HCT116 (cell line): ENCODE measurements around the gene SHISA3. TPM values are rescaled to one million over a fixed set of nuclear protein-coding genes. Genes with fewer than 3 reads are reported as not detected.

Experiments used
- ATAC-seq: fragments of 200-7000 bp; cut with Tn5 transposase; 2 replicates; pipeline ENCODE4 v1.9.1; 2020; ENCODE audit warnings: mild to moderate bottlenecking, moderate library complexity
- BruUV-seq: library from RNA; stranded (reverse); fragments of 400-500 nt; replicated peaks from 2 replicates; lab custom pipeline; 2021; lab: Mats Ljungman, UMichigan
- CTCF ChIA-PET: fragments of 300-600 bp; sonication (Branson Sonifier 250); formaldehyde crosslinking; loops from one replicate; lab custom pipeline; 2021; ENCODE audit warnings: antibody characterized with exemption; lab: Charles Lee
- POLR2A ChIA-PET: fragments of 300-600, 350-600 bp; sonication (Branson Sonifier 250); formaldehyde crosslinking; loops from one replicate; lab custom pipeline; 2021; ENCODE audit warnings: antibody characterized with exemption; lab: Charles Lee
- RAD21 ChIA-PET, 2 experiments: fragments of 300-600 bp; sonication (Branson Sonifier 250); formaldehyde crosslinking; loops; one replicate each; lab custom pipeline; 2023; ENCODE audit warnings: low total read pairs in 2 of 2; ENCODE audit not compliant: uncharacterized antibody in 2 of 2, unreplicated experiment in 2 of 2, low non-redundant PET in 1 of 2; lab: Charles Lee
- DNase-seq: peaks from one replicate; pipeline ENCODE4 v3.0.0-alpha.2; 2010; ENCODE audit warnings: low read depth, low spot score
- H2AFZ ChIP-seq: fragments of 200-600 bp; shearing (Covaris generic), sonication (generic); 2 replicates; pipeline ENCODE4 v1.6.1; 2017; ENCODE audit warnings: low read depth, mixed run types, mixed read lengths, antibody characterized with exemption, low read length; ENCODE audit not compliant: poor library complexity, severe bottlenecking
- H3K27ac ChIP-seq: 2 replicates; pipeline ENCODE4 v1.5.1; 2012; ENCODE audit warnings: low read depth, low read length
- H3K27me3 ChIP-seq: fragments of 200-600 bp; sonication (generic); 2 replicates; pipeline ENCODE4 v1.6.1; 2016; ENCODE audit warnings: mixed run types, low read length, mixed read lengths; ENCODE audit not compliant: insufficient read depth
- H3K36me3 ChIP-seq, 2 experiments: fragments of 200-500 bp in 1 of 2; fragments of 200-600 bp in 1 of 2; sonication (Bioruptor generic) in 1 of 2; sonication (generic) in 1 of 2; 2 replicates each; pipeline versions ENCODE4 v1.5.1 to v1.6.1; 2014 to 2016; ENCODE audit warnings: low read length in 2 of 2, inconsistent platforms in 1 of 2, mixed read lengths in 1 of 2, mixed run types in 1 of 2; ENCODE audit not compliant: insufficient read depth in 2 of 2, control insufficient read depth in 1 of 2
- H3K4me1 ChIP-seq, 2 experiments: fragments of 200-600 bp in 1 of 2; sonication (generic) in 1 of 2; 2 replicates each; pipeline versions ENCODE4 v1.5.1 to v1.6.1; 2012 to 2017; ENCODE audit warnings: low read length in 2 of 2, inconsistent platforms in 1 of 2, mild to moderate bottlenecking in 1 of 2, mixed read lengths in 1 of 2, mixed run types in 1 of 2, moderate library complexity in 1 of 2; ENCODE audit not compliant: insufficient read depth in 2 of 2, control insufficient read depth in 1 of 2
- H3K4me2 ChIP-seq: fragments of 200-600 bp; sonication (generic); 2 replicates; pipeline ENCODE4 v1.6.1; 2017; ENCODE audit warnings: mixed run types, low read length, mixed read lengths
- H3K4me3 ChIP-seq, 2 experiments: fragments of 200-600 bp in 1 of 2; sonication (generic) in 1 of 2; replicated peaks in 1 of 2; 2 replicates each; pipeline ENCODE4 v1.5.1; 2011 to 2016; ENCODE audit warnings: low read length in 2 of 2, control low read depth in 1 of 2, low read depth in 1 of 2, mild to moderate bottlenecking in 1 of 2, mixed read lengths in 1 of 2, mixed run types in 1 of 2
- H3K79me2 ChIP-seq: fragments of 200-600 bp; sonication (generic); 2 replicates; pipeline ENCODE4 v1.6.1; 2017; ENCODE audit warnings: mild to moderate bottlenecking, mixed run types, low read length, moderate library complexity, mixed read lengths; ENCODE audit not compliant: insufficient read depth
- H3K9ac ChIP-seq: fragments of 200-600 bp; sonication (generic); 2 replicates; pipeline ENCODE4 v1.6.1; 2016; ENCODE audit warnings: low read length, mixed read lengths
- H3K9me2 ChIP-seq: fragments of 200-600 bp; sonication (generic), shearing (Covaris generic); 2 replicates; pipeline ENCODE4 v1.6.1; 2017; ENCODE audit warnings: mixed run types, mild to moderate bottlenecking, moderate library complexity; ENCODE audit not compliant: insufficient read depth
- H3K9me3 ChIP-seq, 2 experiments: fragments of 200-500 bp in 1 of 2; fragments of 200-600 bp in 1 of 2; sonication (Bioruptor generic) in 1 of 2; sonication (generic) in 1 of 2; 2 replicates each; pipeline ENCODE4 v1.6.1; 2014 to 2017; ENCODE audit warnings: low read length in 2 of 2, mixed read lengths in 2 of 2, inconsistent platforms in 1 of 2, low read depth in 1 of 2, mild to moderate bottlenecking in 1 of 2, mixed run types in 1 of 2, moderate library complexity in 1 of 2; ENCODE audit not compliant: control insufficient read depth in 1 of 2, insufficient read depth in 1 of 2
- H4K20me1 ChIP-seq: fragments of 200-600 bp; sonication (generic), shearing (Covaris generic); 2 replicates; pipeline ENCODE4 v1.6.1; 2017; ENCODE audit warnings: mixed run types, mild to moderate bottlenecking, moderate library complexity; ENCODE audit not compliant: insufficient read depth
- CBX3 ChIP-seq: IDR thresholded peaks from 2 replicates; pipeline ENCODE4 v1.6.1; 2012; ENCODE audit warnings: low read depth
- ELF1 ChIP-seq: IDR thresholded peaks from 2 replicates; pipeline ENCODE4 v1.6.1; 2012; ENCODE audit warnings: low read depth, borderline replicate concordance
- EZH2phosphoT487 ChIP-seq: fragments of 200-600 bp; IDR thresholded peaks from 2 replicates; pipeline ENCODE4 v1.6.1; 2018; ENCODE audit warnings: antibody characterized with exemption, borderline replicate concordance
- REST ChIP-seq: IDR thresholded peaks from 2 replicates; pipeline ENCODE4 v1.6.1; 2012; ENCODE audit warnings: low read depth
- SIN3A ChIP-seq: IDR thresholded peaks from 2 replicates; pipeline ENCODE4 v1.6.1; 2012; ENCODE audit warnings: low read depth
- SP1 ChIP-seq: IDR thresholded peaks from 2 replicates; pipeline ENCODE4 v1.6.1; 2012; ENCODE audit warnings: low read depth
- YY1 ChIP-seq: IDR thresholded peaks from 2 replicates; pipeline ENCODE4 v1.6.1; 2011; ENCODE audit warnings: low read length, low read depth, moderate library complexity, mild to moderate bottlenecking; ENCODE audit not compliant: insufficient replicate concordance; ENCODE audit errors: extremely low read depth
- ZNF274 ChIP-seq: fragments of 200-500 bp; sonication (Bioruptor generic); IDR thresholded peaks from 2 replicates; pipeline ENCODE4 v1.6.1; 2014; ENCODE audit warnings: mild to moderate bottlenecking, low read depth, low read length, inconsistent platforms
- intact Hi-C: fragments of 100-400 bp; cut with micrococcal nuclease; formaldehyde crosslinking; loops from 2 replicates; pipeline ENCODE4 v1.10.0; 2022
- total RNA-seq: library from RNA; stranded (reverse); gene quantifications from one replicate; pipeline ENCODE4 v1.2.1, GENCODE V29; 2021; ENCODE audit not compliant: unreplicated experiment
- TF ChIP-seq, protein P1 (sequence below): IDR thresholded peaks from 2 replicates; pipeline ENCODE4 v1.6.1; 2012

Gene SHISA3
- total RNA-seq, 1 experiment from 2014 or later = not detected

GRCh38 chr4:42366959-42367358 is 30.3 kb upstream of the SHISA3 start:
- Histone ChIP-seq H2AFZ (no peak overlapping the region), H3K9ac (no peak overlapping the region), H3K4me3 (no peak overlapping the region), H3K4me1 (no peaks in the 10 kb centered on the region), H3K9me2 (no peaks in the 10 kb centered on the region), H3K36me3 (no peaks in the 10 kb centered on the region), H3K79me2 (no peaks in the 10 kb centered on the region), H3K9me3 (no peaks in the 10 kb centered on the region), H3K27ac (no peak overlapping the region), H3K27me3 (no peaks in the 10 kb centered on the region), H4K20me1 (no peaks in the 10 kb centered on the region), H3K4me2 (no peak overlapping the region)
- ChIA-PET CTCF (no interaction called here), POLR2A (no interaction called here), RAD21 (no interaction called here)
- BruUV-seq = no TSS peak
- no peak for DNase-seq
- intact Hi-C loops = no loop called here
- TF ChIP-seq ELF1 = no peak
- TF ChIP-seq, protein P1, sequence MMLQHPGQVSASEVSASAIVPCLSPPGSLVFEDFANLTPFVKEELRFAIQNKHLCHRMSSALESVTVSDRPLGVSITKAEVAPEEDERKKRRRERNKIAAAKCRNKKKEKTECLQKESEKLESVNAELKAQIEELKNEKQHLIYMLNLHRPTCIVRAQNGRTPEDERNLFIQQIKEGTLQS = no peak
- no peak for TF ChIP-seq REST
- no peak for TF ChIP-seq ZNF274
- no peak for TF ChIP-seq YY1
- no peak for TF ChIP-seq CBX3
- TF ChIP-seq SIN3A = no peak
- TF ChIP-seq SP1 = no peak
- no peak for TF ChIP-seq EZH2phosphoT487
- no peak for ATAC-seq
